RWPE2 (cell line): ENCODE data around the gene NCOA7.

ENCODE experiments used
- ATAC-seq: fragments of 200-7000 bp; cut with Tn5 transposase; 3 replicates; pipeline ENCODE4 v1.9.1; 2021; ENCODE audit warnings: low read depth
- DNase-seq: peaks from one replicate; pipeline ENCODE4 v3.0.0-alpha.2; 2020; ENCODE audit warnings: low spot score
- H3K27ac ChIP-seq: fragments of 450-650 bp; 2 replicates; pipeline ENCODE4 v1.5.1; 2017; ENCODE audit warnings: mild to moderate bottlenecking; ENCODE audit not compliant: poor library complexity, severe bottlenecking
- H3K27me3 ChIP-seq: fragments of 250-450 bp; sonication (Bioruptor Pico); 2 replicates; pipeline ENCODE4 v1.5.1; 2021; ENCODE audit warnings: mild to moderate bottlenecking, moderate library complexity; ENCODE audit not compliant: insufficient read depth, poor library complexity, severe bottlenecking
- H3K36me3 ChIP-seq: fragments of 250-450 bp; sonication (Bioruptor Pico); 2 replicates; pipeline ENCODE4 v1.5.1; 2020; ENCODE audit warnings: low read depth, mild to moderate bottlenecking, moderate library complexity
- H3K4me1 ChIP-seq: fragments of 250-450 bp; sonication (Bioruptor Pico); 2 replicates; pipeline ENCODE4 v1.5.1; 2021; ENCODE audit warnings: mild to moderate bottlenecking, moderate library complexity; ENCODE audit not compliant: insufficient read depth, poor library complexity, severe bottlenecking
- H3K4me3 ChIP-seq: fragments of 250-450 bp; sonication (Bioruptor Pico); 2 replicates; pipeline ENCODE4 v1.5.1; 2021; ENCODE audit warnings: mild to moderate bottlenecking, moderate library complexity; ENCODE audit not compliant: severe bottlenecking
- H3K9me3 ChIP-seq: fragments of 250-450 bp; sonication (Bioruptor Pico); 2 replicates; pipeline ENCODE4 v1.5.1; 2021; ENCODE audit warnings: mild to moderate bottlenecking, moderate library complexity; ENCODE audit not compliant: severe bottlenecking
- TF ChIP-seq, protein P1 (sequence below): fragments of 450-650 bp; IDR thresholded peaks from one replicate; pipeline ENCODE4 v1.5.1; 2017; ENCODE audit warnings: mild to moderate bottlenecking, moderate library complexity; ENCODE audit not compliant: poor library complexity, severe bottlenecking

Gene NCOA7

DNA sequence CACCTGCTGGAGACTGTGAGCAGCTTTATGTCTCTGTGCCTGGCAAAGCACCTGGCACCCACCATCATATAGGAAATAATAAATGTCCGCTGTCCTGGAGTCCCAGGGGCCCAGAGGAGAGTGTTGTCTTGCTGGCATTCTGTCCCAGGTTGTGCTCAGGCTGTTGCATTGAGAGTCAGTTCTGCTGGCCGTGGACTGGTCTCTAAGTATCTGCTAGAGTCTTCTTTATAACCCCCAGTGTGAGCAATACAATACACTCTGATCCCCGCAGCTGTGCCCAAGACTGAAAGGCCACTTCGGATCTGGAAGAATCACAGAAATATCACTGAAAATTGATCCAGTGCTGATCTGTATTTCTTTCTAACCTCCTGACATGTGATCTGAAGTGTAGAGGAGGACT, 127.5 kb downstream of the NCOA7 start:
- Histone ChIP-seq H3K36me3 (peaks cover 55% of the 10 kb centered on the region), H3K4me3 (no peak overlapping the region), H3K9me3 (no peaks in the 10 kb centered on the region), H3K27me3 (no peaks in the 10 kb centered on the region), H3K4me1 (peaks cover 39% of the 10 kb centered on the region), H3K27ac (peak overlapping the region; percentile 67)
- ATAC-seq (no peak), DNase-seq (no peak)
- TF ChIP-seq, protein P1, sequence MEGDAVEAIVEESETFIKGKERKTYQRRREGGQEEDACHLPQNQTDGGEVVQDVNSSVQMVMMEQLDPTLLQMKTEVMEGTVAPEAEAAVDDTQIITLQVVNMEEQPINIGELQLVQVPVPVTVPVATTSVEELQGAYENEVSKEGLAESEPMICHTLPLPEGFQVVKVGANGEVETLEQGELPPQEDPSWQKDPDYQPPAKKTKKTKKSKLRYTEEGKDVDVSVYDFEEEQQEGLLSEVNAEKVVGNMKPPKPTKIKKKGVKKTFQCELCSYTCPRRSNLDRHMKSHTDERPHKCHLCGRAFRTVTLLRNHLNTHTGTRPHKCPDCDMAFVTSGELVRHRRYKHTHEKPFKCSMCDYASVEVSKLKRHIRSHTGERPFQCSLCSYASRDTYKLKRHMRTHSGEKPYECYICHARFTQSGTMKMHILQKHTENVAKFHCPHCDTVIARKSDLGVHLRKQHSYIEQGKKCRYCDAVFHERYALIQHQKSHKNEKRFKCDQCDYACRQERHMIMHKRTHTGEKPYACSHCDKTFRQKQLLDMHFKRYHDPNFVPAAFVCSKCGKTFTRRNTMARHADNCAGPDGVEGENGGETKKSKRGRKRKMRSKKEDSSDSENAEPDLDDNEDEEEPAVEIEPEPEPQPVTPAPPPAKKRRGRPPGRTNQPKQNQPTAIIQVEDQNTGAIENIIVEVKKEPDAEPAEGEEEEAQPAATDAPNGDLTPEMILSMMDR: no peak

- no peak for DNase-seq
- peaks cover 40% of the 10 kb centered on the region for H3K4me1 ChIP-seq
- TF ChIP-seq, protein P1: no peak
Observed at GRCh38 chr6:125918681-125919566, 128.2 kb downstream of the NCOA7 start.

DNA sequence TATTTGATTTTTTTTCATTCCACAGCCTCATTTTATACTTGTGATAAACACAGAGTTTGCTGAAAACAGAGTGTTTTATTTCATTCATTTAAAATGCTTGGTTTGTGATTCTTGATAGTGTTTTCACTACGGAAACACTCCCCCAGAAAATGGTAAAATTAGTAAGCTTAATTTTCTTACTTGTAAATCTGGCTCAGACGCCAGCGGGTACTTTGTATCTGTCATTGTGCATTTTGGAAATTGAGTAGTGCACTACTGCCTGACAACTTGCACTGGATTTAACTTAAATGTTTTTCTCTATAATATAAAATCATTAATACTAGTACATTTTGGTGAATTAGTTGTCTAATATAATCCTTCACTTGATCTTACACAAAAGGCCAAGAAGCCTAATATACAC, 128.9 kb downstream of the NCOA7 start:
- Histone ChIP-seq H3K27ac (peak overlapping the region; percentile 67), H3K4me1 (peaks cover 40% of the 10 kb centered on the region), H3K4me3 (peak overlapping the region; percentile 33), H3K9me3 (no peaks in the 10 kb centered on the region), H3K36me3 (peaks cover 67% of the 10 kb centered on the region), H3K27me3 (no peaks in the 10 kb centered on the region)
- TF ChIP-seq, protein P1: no peak
- ATAC-seq (no peak), DNase-seq (no peak)

More at GRCh38 chr6:125918681-125919566, 128.2 kb downstream of the NCOA7 start:
- Histone ChIP-seq H3K36me3 (peaks cover 62% of the 10 kb centered on the region), H3K27ac (peak overlapping the region; percentile 67), H3K27me3 (no peaks in the 10 kb centered on the region), H3K9me3 (no peaks in the 10 kb centered on the region), H3K4me3 (peak overlapping the region; percentile 33)
- ATAC-seq: peak; percentile 86

DNA sequence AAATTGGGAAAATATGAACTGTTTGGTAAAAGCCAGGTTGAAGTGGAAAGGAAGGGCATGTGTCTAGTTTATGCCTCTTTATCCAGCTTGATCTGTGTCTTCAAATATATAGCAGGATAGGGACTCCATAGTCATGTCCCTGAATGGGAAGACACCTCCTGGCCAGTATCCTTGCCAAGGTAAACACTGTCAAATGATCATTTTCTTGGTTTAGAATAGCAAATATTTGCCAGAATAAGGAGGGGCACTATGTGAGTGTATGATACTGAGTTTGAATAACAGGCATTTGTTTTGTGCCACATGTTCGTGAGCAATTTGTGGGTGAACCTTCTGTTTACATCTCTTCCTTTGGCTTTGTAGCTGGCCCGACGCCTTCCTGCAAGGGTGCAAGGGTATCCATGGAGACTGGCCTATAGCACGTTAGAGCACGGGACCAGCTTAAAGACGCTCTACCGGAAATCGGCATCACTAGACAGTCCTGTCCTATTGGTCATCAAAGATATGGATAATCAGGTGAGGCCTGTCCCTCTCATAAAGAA, 131.6 kb downstream of the NCOA7 start:
- no peak overlapping the region for H3K4me3 ChIP-seq
- DNase-seq (no peak), ATAC-seq (no peak)
- TF ChIP-seq, protein P1: no peak
- no peaks in the 10 kb centered on the region for H3K9me3 ChIP-seq
- no peaks in the 10 kb centered on the region for H3K27me3 ChIP-seq
- H3K36me3 ChIP-seq: peaks cover 80% of the 10 kb centered on the region
- H3K27ac ChIP-seq: peak overlapping the region; percentile 64
- peaks cover 40% of the 10 kb centered on the region for H3K4me1 ChIP-seq

DNA sequence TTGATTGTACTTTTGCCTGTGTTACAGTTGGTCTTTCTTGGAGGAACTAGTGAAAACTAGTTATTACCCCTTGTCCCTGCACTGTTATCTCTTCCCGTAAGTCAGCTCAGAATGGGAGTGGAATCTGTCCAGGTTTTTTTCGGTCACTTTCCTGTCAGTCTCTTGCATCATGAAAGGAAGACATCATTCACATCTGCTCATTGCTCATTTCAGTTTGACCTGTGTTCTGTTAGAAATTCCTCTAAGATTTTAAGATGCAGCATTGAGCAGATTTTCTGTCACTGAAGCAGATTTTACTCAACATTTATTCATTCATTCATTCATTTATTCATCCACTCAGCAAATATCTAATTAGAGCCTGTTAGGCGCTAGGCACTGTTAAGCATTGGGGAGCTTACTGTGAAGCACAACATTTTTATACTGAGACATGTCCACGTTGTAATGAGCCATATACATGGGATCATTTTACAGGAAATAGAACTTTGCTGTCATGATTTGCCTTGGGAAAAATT, 132.7 kb downstream of the NCOA7 start:
- H3K36me3 ChIP-seq: peaks cover 90% of the 10 kb centered on the region
- H3K4me3 ChIP-seq: no peak overlapping the region
- peak overlapping the region; percentile 64 for H3K27ac ChIP-seq
- H3K9me3 ChIP-seq: no peaks in the 10 kb centered on the region
- TF ChIP-seq, protein P1: no peak
- DNase-seq: no peak
- H3K27me3 ChIP-seq: no peaks in the 10 kb centered on the region
- no peak for ATAC-seq
- H3K4me1 ChIP-seq: peaks cover 36% of the 10 kb centered on the region
